Endodermal cell (in vitro differentiated cells): Measurements from ENCODE around the gene PACRG. TPM values are rescaled to one million over a fixed set of nuclear protein-coding genes. Genes with fewer than 3 reads are reported as not detected.

Experiments
- DNase-seq: peaks from one replicate; pipeline ENCODE4 v3.0.0-alpha.2; 2017
- H3K27ac ChIP-seq: 2 replicates; pipeline ENCODE4 v1.5.1; 2013; ENCODE audit warnings: mild to moderate bottlenecking, low read depth, low read length, moderate library complexity
- H3K27me3 ChIP-seq: 2 replicates; pipeline ENCODE4 v1.6.1; 2013; ENCODE audit warnings: mild to moderate bottlenecking, low read length, moderate library complexity; ENCODE audit not compliant: insufficient read depth, control insufficient read depth, poor library complexity, severe bottlenecking
- H3K36me3 ChIP-seq: 2 replicates; pipeline ENCODE4 v1.7.0; 2013; ENCODE audit warnings: mild to moderate bottlenecking, low read length, moderate library complexity; ENCODE audit not compliant: control insufficient read depth, insufficient read depth
- H3K4me1 ChIP-seq: one replicate; pipeline ENCODE4 v1.7.0; 2013; ENCODE audit warnings: low read length; ENCODE audit not compliant: control insufficient read depth, insufficient read depth
- H3K4me3 ChIP-seq: 2 replicates; pipeline ENCODE4 v1.5.1; 2013; ENCODE audit warnings: mild to moderate bottlenecking, low read length, moderate library complexity
- H3K9ac ChIP-seq: 2 replicates; pipeline ENCODE4 v1.6.1; 2013; ENCODE audit warnings: mild to moderate bottlenecking, low read length, moderate library complexity; ENCODE audit not compliant: poor library complexity, severe bottlenecking; ENCODE audit errors: extremely low read depth
- H3K9me3 ChIP-seq: 2 replicates; pipeline ENCODE4 v1.6.1; 2013; ENCODE audit warnings: mild to moderate bottlenecking, low read length, moderate library complexity; ENCODE audit not compliant: control insufficient read depth
- H3K27ac Mint-ChIP-seq: 2 replicates; pipeline ENCODE4 v1.8.0; 2020; ENCODE audit warnings: mixed read lengths
- H3K27me3 Mint-ChIP-seq: 2 replicates; pipeline ENCODE4 v1.8.0; 2021; ENCODE audit warnings: mild to moderate bottlenecking, mixed read lengths; ENCODE audit not compliant: insufficient read depth
- H3K36me3 Mint-ChIP-seq: 2 replicates; pipeline ENCODE4 v1.8.0; 2020; ENCODE audit warnings: low read depth, mixed read lengths
- H3K4me1 Mint-ChIP-seq: 2 replicates; pipeline ENCODE4 v1.8.0; 2020; ENCODE audit warnings: mixed read lengths
- H3K4me3 Mint-ChIP-seq: 2 replicates; pipeline ENCODE4 v1.8.0; 2020; ENCODE audit warnings: mild to moderate bottlenecking, moderate library complexity, mixed read lengths
- H3K9me3 Mint-ChIP-seq: 2 replicates; pipeline ENCODE4 v1.8.0; 2020; ENCODE audit warnings: mild to moderate bottlenecking, mixed read lengths
- WGBS, 2 experiments: methylation state at CpG; one replicate each; pipeline versions ENCODE4 v1.1.5 to v1.1.7; 2013; ENCODE audit warnings: missing lambda C conversion rate in 2 of 2, mixed read lengths in 1 of 2; ENCODE audit not compliant: insufficient coverage in 1 of 2, insufficient read length in 1 of 2; 5-methylcytosine and 5-hydroxymethylcytosine counted together
- total RNA-seq, 2 donors: library from RNA; stranded (reverse); fragmentation: NEBNext Ultra II Directional in 1 of 2; extraction: Animal tissue kit (Norgen Biotek cat#: 25700) in 1 of 2; gene quantifications; 2 replicates in 1 of 2; 3 replicates in 1 of 2; pipeline ENCODE4 v1.2.1, GENCODE V29; 2021
- TF ChIP-seq, protein P1 (sequence below): fragments of 200-600 bp; sonication (generic); conservative IDR thresholded peaks from 2 replicates; pipeline ENCODE4 v1.5.0; 2021; ENCODE audit warnings: antibody characterized with exemption, mild to moderate bottlenecking

Gene PACRG
- total RNA-seq, 2 donors from 2014 or later, result 0.42 to 0.44 TPM

DNA sequence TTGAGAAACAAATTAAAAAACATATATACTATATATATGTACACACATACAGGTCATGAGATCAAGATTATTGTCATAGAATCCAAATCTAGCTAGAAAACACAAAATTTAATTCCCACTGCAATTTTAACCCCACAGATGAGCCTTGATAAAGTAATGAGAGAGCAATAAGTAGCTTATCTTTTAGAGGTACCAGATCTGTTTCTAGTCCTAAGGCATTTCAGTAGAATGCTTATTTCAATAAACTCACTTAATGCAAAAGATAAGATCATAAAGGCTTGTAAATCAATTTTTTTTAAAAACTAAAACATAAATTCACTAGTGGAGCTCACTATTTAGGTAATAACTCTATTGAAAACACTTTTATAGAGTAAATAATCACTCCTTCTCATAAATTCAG, 47.4 kb upstream of the PACRG start:
- H3K27ac ChIP-seq, result no peak overlapping the region
- no peaks in the 10 kb centered on the region for H3K27me3 Mint-ChIP-seq
- no peak for DNase-seq

GRCh38 chr6:162680871-162681270, 46.9 kb upstream of the PACRG start:
- Mint-ChIP-seq H3K27ac (no peak overlapping the region), H3K4me1 (no peaks in the 10 kb centered on the region)

More for the DNA sequence above, 47.4 kb upstream of the PACRG start:
- H3K9me3 ChIP-seq, result no peaks in the 10 kb centered on the region
- TF ChIP-seq, protein P1, sequence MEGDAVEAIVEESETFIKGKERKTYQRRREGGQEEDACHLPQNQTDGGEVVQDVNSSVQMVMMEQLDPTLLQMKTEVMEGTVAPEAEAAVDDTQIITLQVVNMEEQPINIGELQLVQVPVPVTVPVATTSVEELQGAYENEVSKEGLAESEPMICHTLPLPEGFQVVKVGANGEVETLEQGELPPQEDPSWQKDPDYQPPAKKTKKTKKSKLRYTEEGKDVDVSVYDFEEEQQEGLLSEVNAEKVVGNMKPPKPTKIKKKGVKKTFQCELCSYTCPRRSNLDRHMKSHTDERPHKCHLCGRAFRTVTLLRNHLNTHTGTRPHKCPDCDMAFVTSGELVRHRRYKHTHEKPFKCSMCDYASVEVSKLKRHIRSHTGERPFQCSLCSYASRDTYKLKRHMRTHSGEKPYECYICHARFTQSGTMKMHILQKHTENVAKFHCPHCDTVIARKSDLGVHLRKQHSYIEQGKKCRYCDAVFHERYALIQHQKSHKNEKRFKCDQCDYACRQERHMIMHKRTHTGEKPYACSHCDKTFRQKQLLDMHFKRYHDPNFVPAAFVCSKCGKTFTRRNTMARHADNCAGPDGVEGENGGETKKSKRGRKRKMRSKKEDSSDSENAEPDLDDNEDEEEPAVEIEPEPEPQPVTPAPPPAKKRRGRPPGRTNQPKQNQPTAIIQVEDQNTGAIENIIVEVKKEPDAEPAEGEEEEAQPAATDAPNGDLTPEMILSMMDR, result no peak
- H3K36me3 Mint-ChIP-seq, result no peaks in the 10 kb centered on the region
- no peaks in the 10 kb centered on the region for H3K4me1 ChIP-seq
- no peak overlapping the region for H3K4me3 Mint-ChIP-seq
- no peak overlapping the region for H3K27ac Mint-ChIP-seq
- no peaks in the 10 kb centered on the region for H3K36me3 ChIP-seq
- no peaks in the 10 kb centered on the region for H3K27me3 ChIP-seq
- no peak overlapping the region for H3K4me3 ChIP-seq
- no peaks in the 10 kb centered on the region for H3K4me1 Mint-ChIP-seq
- H3K9me3 Mint-ChIP-seq, result peaks cover 1% of the 10 kb centered on the region
- H3K9ac ChIP-seq, result no peak overlapping the region

GRCh38 chr6:162681447-162681846, 46.3 kb upstream of the PACRG start:
- peaks cover 1% of the 10 kb centered on the region for H3K9me3 Mint-ChIP-seq
- no peak for DNase-seq
- 91% methylated on average over 1 of the region's 1 CpG; no CpG with 5 or more reads in 1 of the 2 experiments for WGBS, 2 experiments

More at GRCh38 chr6:162680871-162681270, 46.9 kb upstream of the PACRG start:
- no peaks in the 10 kb centered on the region for H3K27me3 Mint-ChIP-seq
- Histone ChIP-seq H3K27me3 (no peaks in the 10 kb centered on the region), H3K4me3 (no peak overlapping the region), H3K4me1 (no peaks in the 10 kb centered on the region), H3K27ac (no peak overlapping the region), H3K9me3 (no peaks in the 10 kb centered on the region), H3K9ac (no peak overlapping the region), H3K36me3 (no peaks in the 10 kb centered on the region)
- H3K4me3 Mint-ChIP-seq, result no peak overlapping the region
- H3K36me3 Mint-ChIP-seq, result no peaks in the 10 kb centered on the region
- DNase-seq, result no peak
- TF ChIP-seq, protein P1, result no peak
- H3K9me3 Mint-ChIP-seq, result peaks cover 1% of the 10 kb centered on the region
- WGBS, 2 experiments, result 91 to 100% methylated on average over 2 to 3 of the region's 4 CpGs

More at GRCh38 chr6:162681447-162681846, 46.3 kb upstream of the PACRG start:
- Histone ChIP-seq H3K36me3 (no peaks in the 10 kb centered on the region), H3K9me3 (no peaks in the 10 kb centered on the region), H3K4me3 (no peak overlapping the region), H3K27me3 (no peaks in the 10 kb centered on the region), H3K4me1 (no peaks in the 10 kb centered on the region), H3K9ac (no peak overlapping the region), H3K27ac (no peak overlapping the region)
- H3K36me3 Mint-ChIP-seq, result no peaks in the 10 kb centered on the region
- no peaks in the 10 kb centered on the region for H3K27me3 Mint-ChIP-seq
- TF ChIP-seq, protein P1, result no peak
- H3K27ac Mint-ChIP-seq, result peak overlapping the region; percentile 27
- no peak overlapping the region for H3K4me3 Mint-ChIP-seq
- no peaks in the 10 kb centered on the region for H3K4me1 Mint-ChIP-seq
